GM08714 (cell line): ENCODE data around the gene NME9.

Source experiments
- H3K4me3 ChIP-seq: fragments of 200-500 bp; sonication (Bioruptor generic); 2 replicates; pipeline ENCODE4 v1.5.1; 2014; ENCODE audit warnings: mild to moderate bottlenecking, low read length, inconsistent platforms
- ZNF274 ChIP-seq: IDR thresholded peaks from 2 replicates; pipeline ENCODE4 v1.6.1; 2012; ENCODE audit warnings: mild to moderate bottlenecking, low read depth, low read length

Gene NME9

GRCh38 chr3:138367911-138368310, 38.3 kb upstream of the NME9 start:
- TF ChIP-seq ZNF274: no peak
- H3K4me3 ChIP-seq: no peak overlapping the region

GRCh38 chr3:138367326-138367850, 37.7 kb upstream of the NME9 start:
- H3K4me3 ChIP-seq: no peak overlapping the region
- TF ChIP-seq ZNF274: no peak

GRCh38 chr3:138366006-138366759, 36.5 kb upstream of the NME9 start:
- TF ChIP-seq ZNF274: no peak
- H3K4me3 ChIP-seq: no peak overlapping the region

GRCh38 chr3:138365253-138365555, 35.6 kb upstream of the NME9 start:
- TF ChIP-seq ZNF274: no peak
- no peak overlapping the region for H3K4me3 ChIP-seq

- no peak overlapping the region for H3K4me3 ChIP-seq
Observed at GRCh38 chr3:138364356-138365252, 35.0 kb upstream of the NME9 start.

GRCh38 chr3:138363322-138363721, 33.7 kb upstream of the NME9 start:
- TF ChIP-seq ZNF274: no peak
- H3K4me3 ChIP-seq: no peak overlapping the region

More at GRCh38 chr3:138364356-138365252, 35.0 kb upstream of the NME9 start:
- no peak for TF ChIP-seq ZNF274

- TF ChIP-seq ZNF274: no peak
- H3K4me3 ChIP-seq: no peak overlapping the region
Observed at GRCh38 chr3:138362538-138362937, 32.9 kb upstream of the NME9 start.

- no peak for TF ChIP-seq ZNF274
Observed at GRCh38 chr3:138361561-138361971, 31.9 kb upstream of the NME9 start.

GRCh38 chr3:138360869-138361525, 31.3 kb upstream of the NME9 start:
- no peak for TF ChIP-seq ZNF274
- no peak overlapping the region for H3K4me3 ChIP-seq

More at GRCh38 chr3:138361561-138361971, 31.9 kb upstream of the NME9 start:
- H3K4me3 ChIP-seq: no peak overlapping the region

GRCh38 chr3:138359919-138360868, 30.5 kb upstream of the NME9 start:
- TF ChIP-seq ZNF274: no peak
- H3K4me3 ChIP-seq: no peak overlapping the region

GRCh38 chr3:138359148-138359918, 29.7 kb upstream of the NME9 start:
- no peak overlapping the region for H3K4me3 ChIP-seq
- TF ChIP-seq ZNF274: no peak

- no peak overlapping the region for H3K4me3 ChIP-seq
- TF ChIP-seq ZNF274: no peak
Observed at GRCh38 chr3:138356730-138357405, 27.2 kb upstream of the NME9 start.
